Naive B cell (primary cell): Measurements from ENCODE around the gene LHFPL2. TPM values are rescaled to one million over a fixed set of nuclear protein-coding genes. Genes with fewer than 3 reads are reported as not detected.
A peak's percentile ranks its signal among the peaks of the same experiment; 100 is the strongest.

ENCODE experiments used
- ATAC-seq, 2 donors: fragments of 150-1000 bp; cut with Tn5 transposase; 2 replicates each; pipeline ENCODE4 v1.10.0; 2021; ENCODE audit warnings: low read depth in 2 of 2, mild to moderate bottlenecking in 2 of 2, moderate library complexity in 2 of 2
- DNase-seq: peaks from one replicate; pipeline ENCODE4 v3.0.0; 2022
- H3K27ac Mint-ChIP-seq, 6 donors: one replicate each; pipeline ENCODE4 v1.8.0; 2020 to 2022; ENCODE audit warnings: mild to moderate bottlenecking in 6 of 6, mixed read lengths in 6 of 6, moderate library complexity in 5 of 6, inconsistent platforms in 2 of 6
- H3K27me3 Mint-ChIP-seq, 3 donors: one replicate each; pipeline ENCODE4 v1.8.0; 2021 to 2022; ENCODE audit warnings: mixed read lengths in 3 of 3, mild to moderate bottlenecking in 1 of 3
- H3K36me3 Mint-ChIP-seq, 2 donors: one replicate each; pipeline ENCODE4 v1.8.0; 2020 to 2022; ENCODE audit warnings: mixed read lengths in 2 of 2, inconsistent platforms in 1 of 2, mild to moderate bottlenecking in 1 of 2
- H3K4me1 Mint-ChIP-seq, 3 donors: one replicate each; pipeline ENCODE4 v1.8.0; 2020 to 2022; ENCODE audit warnings: mixed read lengths in 3 of 3, inconsistent platforms in 1 of 3, mild to moderate bottlenecking in 1 of 3, moderate library complexity in 1 of 3
- H3K4me3 Mint-ChIP-seq, 8 donors: one replicate each; pipeline ENCODE4 v1.8.0; 2020 to 2022; ENCODE audit warnings: mild to moderate bottlenecking in 8 of 8, mixed read lengths in 8 of 8, moderate library complexity in 8 of 8, inconsistent platforms in 2 of 8
- H3K9me3 Mint-ChIP-seq, 7 donors: one replicate each; pipeline ENCODE4 v1.8.0; 2020 to 2022; ENCODE audit warnings: mixed read lengths in 7 of 7, mild to moderate bottlenecking in 5 of 7, inconsistent platforms in 2 of 7, moderate library complexity in 1 of 7
- polyA plus RNA-seq, 6 donors: library from polyadenylated mRNA; unstranded; fragments of 300-500 nt; fragmentation: Illumina TruSeq; gene quantifications; one replicate each; pipeline ENCODE4 v1.2.3, GENCODE V29; 2021; ENCODE audit warnings: low read depth in 6 of 6

The LHFPL2 gene
- polyA plus RNA-seq, 6 donors from 2014 or later, result 8.1 to 15.0 (median 12.3) TPM

- H3K27ac Mint-ChIP-seq, result peak overlapping the region in 2 of 6 donors; percentile 26 to 49
- no peak for DNase-seq
- peaks cover 4 to 15% (median 14%) of the 10 kb centered on the region in 3 donors for H3K4me1 Mint-ChIP-seq
- no peak for ATAC-seq
- no peaks in the 10 kb centered on the region for H3K9me3 Mint-ChIP-seq
- no peaks in the 10 kb centered on the region for H3K36me3 Mint-ChIP-seq
- no peaks in the 10 kb centered on the region for H3K27me3 Mint-ChIP-seq
- no peak overlapping the region for H3K4me3 Mint-ChIP-seq
Measured at GRCh38 chr5:78543916-78544315, 104.7 kb downstream of the LHFPL2 start.

GRCh38 chr5:78543292-78543691 lies 105.3 kb downstream of the LHFPL2 start:
- Mint-ChIP-seq H3K4me3 (no peak overlapping the region), H3K27me3 (no peaks in the 10 kb centered on the region), H3K27ac (peak overlapping the region in 1 of 6 donors; percentile 8), H3K9me3 (no peaks in the 10 kb centered on the region), H3K4me1 (peaks cover 4 to 21% (median 20%) of the 10 kb centered on the region in 3 donors), H3K36me3 (no peaks in the 10 kb centered on the region)
- DNase-seq (no peak), ATAC-seq (no peak)

GRCh38 chr5:78542321-78542840 lies 106.2 kb downstream of the LHFPL2 start:
- H3K4me1 Mint-ChIP-seq, result peaks cover 4 to 28% (median 19%) of the 10 kb centered on the region in 3 donors
- peak overlapping the region in 2 of 6 donors; percentile 32 to 94 for H3K27ac Mint-ChIP-seq
- no peaks in the 10 kb centered on the region for H3K9me3 Mint-ChIP-seq

GRCh38 chr5:78541086-78541654 lies 107.4 kb downstream of the LHFPL2 start:
- Mint-ChIP-seq H3K36me3 (no peaks in the 10 kb centered on the region), H3K27me3 (no peaks in the 10 kb centered on the region), H3K27ac (peak overlapping the region in 2 of 6 donors; percentile 47 to 79), H3K4me1 (peaks cover 4 to 28% (median 15%) of the 10 kb centered on the region in 3 donors), H3K9me3 (no peaks in the 10 kb centered on the region), H3K4me3 (no peak overlapping the region)
- ATAC-seq, result no peak
- no peak for DNase-seq

More at GRCh38 chr5:78542321-78542840, 106.2 kb downstream of the LHFPL2 start:
- no peak overlapping the region for H3K4me3 Mint-ChIP-seq
- H3K27me3 Mint-ChIP-seq, result no peaks in the 10 kb centered on the region
- H3K36me3 Mint-ChIP-seq, result no peaks in the 10 kb centered on the region
- no peak for DNase-seq
- no peak for ATAC-seq

- no peaks in the 10 kb centered on the region for H3K27me3 Mint-ChIP-seq
- no peaks in the 10 kb centered on the region for H3K9me3 Mint-ChIP-seq
- peak overlapping the region in 2 of 6 donors; percentile 79 to 83 for H3K27ac Mint-ChIP-seq
- no peak overlapping the region for H3K4me3 Mint-ChIP-seq
- no peaks in the 10 kb centered on the region for H3K36me3 Mint-ChIP-seq
- H3K4me1 Mint-ChIP-seq, result peaks cover 4 to 28% (median 15%) of the 10 kb centered on the region in 3 donors
- no peak for ATAC-seq
- DNase-seq, result no peak
Measured at GRCh38 chr5:78540335-78541085, 108.1 kb downstream of the LHFPL2 start.

GRCh38 chr5:78538240-78538850 lies 110.2 kb downstream of the LHFPL2 start:
- Mint-ChIP-seq H3K9me3 (no peaks in the 10 kb centered on the region), H3K27ac (peak overlapping the region in 1 of 6 donors; percentile 22), H3K4me3 (no peak overlapping the region), H3K36me3 (no peaks in the 10 kb centered on the region), H3K4me1 (peaks cover 4 to 24% (median 11%) of the 10 kb centered on the region in 3 donors), H3K27me3 (no peaks in the 10 kb centered on the region)
- DNase-seq (no peak), ATAC-seq (no peak)

- Mint-ChIP-seq H3K4me1 (peaks cover 4 to 22% (median 11%) of the 10 kb centered on the region in 3 donors), H3K4me3 (no peak overlapping the region), H3K27me3 (no peaks in the 10 kb centered on the region), H3K36me3 (no peaks in the 10 kb centered on the region), H3K27ac (no peak overlapping the region), H3K9me3 (no peaks in the 10 kb centered on the region)
- peak; percentile 37 for DNase-seq
- ATAC-seq, result peak; percentile 74 to 86
Measured at GRCh38 chr5:78537821-78538220, 110.8 kb downstream of the LHFPL2 start.

- ATAC-seq, result no peak
- H3K27ac Mint-ChIP-seq, result no peak overlapping the region
- H3K4me3 Mint-ChIP-seq, result no peak overlapping the region
- peaks cover 4 to 19% (median 7%) of the 10 kb centered on the region in 3 donors for H3K4me1 Mint-ChIP-seq
- DNase-seq, result no peak
- H3K36me3 Mint-ChIP-seq, result no peaks in the 10 kb centered on the region
- H3K9me3 Mint-ChIP-seq, result no peaks in the 10 kb centered on the region
- H3K27me3 Mint-ChIP-seq, result no peaks in the 10 kb centered on the region
Measured at GRCh38 chr5:78537411-78537810, 111.2 kb downstream of the LHFPL2 start.

- ATAC-seq, result no peak
- Mint-ChIP-seq H3K9me3 (no peaks in the 10 kb centered on the region), H3K36me3 (no peaks in the 10 kb centered on the region), H3K27ac (no peak overlapping the region), H3K4me1 (peaks cover 4 to 14% (median 6%) of the 10 kb centered on the region in 3 donors), H3K27me3 (no peaks in the 10 kb centered on the region), H3K4me3 (no peak overlapping the region)
- no peak for DNase-seq
Measured at GRCh38 chr5:78536661-78537196, 111.8 kb downstream of the LHFPL2 start.

- Mint-ChIP-seq H3K4me1 (peaks cover 0 to 14% (median 6%) of the 10 kb centered on the region in 3 donors), H3K27me3 (no peaks in the 10 kb centered on the region), H3K9me3 (no peaks in the 10 kb centered on the region), H3K4me3 (no peak overlapping the region), H3K36me3 (no peaks in the 10 kb centered on the region), H3K27ac (peak overlapping the region in 1 of 6 donors; percentile 21)
- DNase-seq (no peak), ATAC-seq (no peak)
Measured at GRCh38 chr5:78534905-78535200, 113.7 kb downstream of the LHFPL2 start.

GRCh38 chr5:78534148-78534904 lies 114.2 kb downstream of the LHFPL2 start:
- no peak for ATAC-seq
- Mint-ChIP-seq H3K4me3 (no peak overlapping the region), H3K4me1 (peaks cover 0 to 14% (median 6%) of the 10 kb centered on the region in 3 donors), H3K36me3 (no peaks in the 10 kb centered on the region), H3K27ac (no peak overlapping the region), H3K9me3 (no peaks in the 10 kb centered on the region), H3K27me3 (no peaks in the 10 kb centered on the region)
- no peak for DNase-seq

- H3K4me1 Mint-ChIP-seq, result peaks cover 0 to 8% (median under 1%) of the 10 kb centered on the region in 3 donors
- ATAC-seq, result no peak
- peaks cover 0 to 4% of the 10 kb centered on the region in 2 donors for H3K36me3 Mint-ChIP-seq
- no peak overlapping the region for H3K4me3 Mint-ChIP-seq
- H3K27me3 Mint-ChIP-seq, result no peaks in the 10 kb centered on the region
- DNase-seq, result no peak
- H3K27ac Mint-ChIP-seq, result peak overlapping the region in 1 of 6 donors; percentile 80
- no peaks in the 10 kb centered on the region for H3K9me3 Mint-ChIP-seq
Measured at GRCh38 chr5:78533356-78533755, 115.2 kb downstream of the LHFPL2 start.
